Measurements from ENCODE around the gene CDAN1.
A peak's percentile ranks its signal among the peaks of the same experiment; 100 is the strongest.
"Not testable (repeated sequence)": the region's sequence is repeated elsewhere in the genome, so short reads cannot be mapped to it uniquely, and the experiment has no call there.

CDAN1 gene

DNA sequence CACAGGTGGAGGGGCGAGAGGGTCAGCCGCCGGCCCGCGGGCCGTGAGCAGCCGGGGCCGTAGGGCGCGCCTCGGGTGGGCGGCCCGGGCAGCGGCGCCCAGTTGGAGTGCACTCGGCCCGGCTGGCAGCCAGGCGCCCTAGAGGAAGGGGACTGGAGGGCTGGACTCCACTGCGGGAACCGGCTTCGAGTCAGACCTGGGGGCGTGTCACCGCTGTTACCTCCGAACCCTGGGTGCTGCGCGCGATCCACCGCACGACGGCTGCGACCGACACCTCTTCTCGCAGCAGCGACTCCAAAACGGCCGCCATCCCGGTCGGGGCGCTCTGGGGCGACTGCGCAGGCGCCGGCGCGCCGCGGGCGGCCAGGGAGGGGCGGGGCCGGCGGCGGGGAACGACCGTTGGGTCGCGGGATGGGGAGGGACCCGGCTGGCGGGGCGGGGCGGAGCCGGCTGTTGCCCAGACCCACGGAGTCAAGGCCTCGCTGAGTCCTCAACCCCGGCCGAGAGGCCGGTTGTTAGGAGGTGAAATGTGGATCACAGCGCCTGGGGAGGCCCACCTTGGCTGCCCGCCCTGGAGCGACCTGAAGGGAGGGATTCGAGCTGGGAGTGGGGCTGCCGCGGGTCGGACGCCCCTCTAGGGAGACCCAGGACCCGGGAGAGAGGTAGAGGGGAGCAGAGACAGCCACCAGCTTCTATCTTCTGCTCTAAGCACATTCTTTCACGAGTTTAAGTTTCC lies at the start of gene CDAN1:
TSS of gene CDAN1 (minus strand) at position 336 of the 736 bp plus-strand sequence. CDS start at position 310, 26 bp downstream.
- peak; percentile 58 for DNase-seq (ENCODE audit: low read depth)

DNA sequence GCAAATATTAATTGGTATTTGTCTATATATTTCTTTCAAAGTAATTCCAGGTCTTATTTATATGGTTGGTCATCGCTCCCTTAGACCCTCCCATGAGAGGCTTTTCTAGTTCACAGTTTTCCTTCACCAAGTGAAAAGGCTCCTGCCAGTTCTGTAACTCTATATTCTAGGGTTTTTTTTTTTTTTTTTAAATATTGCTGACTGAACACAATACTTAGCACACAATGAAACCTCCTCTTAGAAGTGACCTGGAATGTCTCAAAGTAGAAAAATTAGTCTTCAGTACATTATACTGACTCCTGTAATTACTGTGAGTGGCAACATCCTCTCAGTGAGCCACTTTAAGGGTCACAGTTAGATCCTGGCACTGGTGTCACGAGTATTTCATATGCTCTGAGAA lies 48.6 kb upstream of the CDAN1 start:
- no peak for DNase-seq (ENCODE audit: low read depth)

DNA sequence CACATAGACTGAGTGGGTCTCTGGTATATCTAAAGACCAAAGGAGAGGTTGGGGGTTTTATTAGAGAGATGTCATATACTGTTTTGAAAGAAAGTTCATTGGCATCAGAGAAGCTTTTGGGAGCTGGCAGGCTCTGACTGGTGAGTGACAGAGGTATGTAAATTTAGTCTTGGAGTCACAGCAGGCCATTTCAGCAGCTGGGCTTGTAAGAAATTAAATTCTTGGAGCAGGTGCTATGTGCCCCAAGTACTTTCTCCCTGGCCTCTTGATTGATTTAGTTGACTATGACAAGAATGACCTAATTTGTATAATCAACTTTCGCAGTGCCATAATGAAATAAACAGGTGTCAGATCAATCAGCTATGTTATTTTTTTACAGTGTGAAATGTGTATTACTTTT lies 47.8 kb upstream of the CDAN1 start:
- no peak for DNase-seq (ENCODE audit: low read depth)

GRCh38 chr15:42782716-42783115 lies 45.8 kb upstream of the CDAN1 start:
- DNase-seq (ENCODE audit: low read depth) = no peak

DNA sequence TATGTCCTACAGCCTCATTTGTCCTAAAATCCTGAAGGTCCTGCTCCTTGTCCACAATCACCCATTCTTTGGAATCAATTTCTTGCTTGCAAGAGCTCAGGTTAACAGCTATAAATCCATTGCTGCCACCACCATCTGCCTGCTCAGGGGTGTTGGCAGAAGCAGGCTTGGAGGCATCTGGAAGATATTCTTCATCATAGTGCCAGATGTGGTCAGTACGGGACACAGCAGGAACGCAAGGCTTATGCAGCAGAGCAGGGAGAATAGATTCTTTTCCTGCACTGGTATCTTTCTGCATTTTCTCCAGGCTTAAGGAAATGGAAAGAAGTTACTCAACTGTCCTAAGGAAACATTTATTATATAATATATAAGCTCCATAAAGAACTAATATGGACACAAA lies 38.5 kb upstream of the CDAN1 start:
- no peak for DNase-seq (ENCODE audit: low read depth)

GRCh38 chr15:42772901-42773300 lies 36.0 kb upstream of the CDAN1 start:
- DNase-seq (ENCODE audit: low read depth) = no peak

- DNase-seq (ENCODE audit: low read depth) = no peak
Observed at GRCh38 chr15:42772144-42772543, 35.2 kb upstream of the CDAN1 start.

DNA sequence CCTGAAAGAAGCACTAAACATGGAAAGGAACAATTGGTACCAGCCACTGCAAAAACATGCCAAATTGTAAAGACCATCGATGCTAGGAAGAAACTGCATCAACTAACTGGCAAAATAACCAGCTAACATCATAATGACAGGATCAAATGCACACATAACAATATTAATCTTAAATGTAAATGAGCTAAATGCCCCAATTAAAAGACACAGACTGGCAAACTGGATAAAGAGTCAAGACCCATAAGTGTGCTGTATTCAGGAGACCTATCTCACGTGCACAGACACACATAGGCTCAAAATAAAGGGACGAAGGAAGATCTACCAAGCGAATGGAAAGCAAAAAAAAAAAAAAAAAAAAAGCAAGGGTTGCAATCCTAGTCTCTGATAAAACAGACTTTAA lies 29.2 kb upstream of the CDAN1 start:
- DNase-seq (ENCODE audit: low read depth) = not testable (repeated sequence)

- DNase-seq (ENCODE audit: low read depth) = not testable (repeated sequence)
Observed at GRCh38 chr15:42764154-42764731, 27.3 kb upstream of the CDAN1 start.

DNA sequence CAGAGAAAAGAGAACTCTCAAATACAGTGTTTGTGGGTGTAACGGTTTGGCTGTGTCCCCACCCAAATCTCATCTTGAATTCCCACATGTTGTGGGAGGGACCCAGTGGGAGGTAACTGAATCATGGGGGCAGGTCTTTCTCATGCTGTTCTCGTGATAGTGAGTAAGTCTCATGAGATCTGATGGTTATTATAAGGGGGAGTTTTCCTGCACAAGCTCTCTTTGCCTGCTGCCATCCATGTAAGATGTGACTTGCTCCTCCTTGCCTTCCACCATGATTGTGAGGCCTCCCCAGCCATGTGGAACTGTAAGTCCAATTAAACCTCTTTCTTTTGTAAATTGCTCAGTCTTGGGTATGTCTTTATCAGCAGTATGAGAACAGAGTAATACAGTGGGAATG lies 24.9 kb upstream of the CDAN1 start:
- DNase-seq (ENCODE audit: low read depth) = not testable (repeated sequence)

- DNase-seq (ENCODE audit: low read depth) = no peak
Observed at GRCh38 chr15:42760759-42761158, 23.8 kb upstream of the CDAN1 start.

GRCh38 chr15:42759093-42759492 lies 22.2 kb upstream of the CDAN1 start:
- no peak for DNase-seq (ENCODE audit: low read depth)

DNA sequence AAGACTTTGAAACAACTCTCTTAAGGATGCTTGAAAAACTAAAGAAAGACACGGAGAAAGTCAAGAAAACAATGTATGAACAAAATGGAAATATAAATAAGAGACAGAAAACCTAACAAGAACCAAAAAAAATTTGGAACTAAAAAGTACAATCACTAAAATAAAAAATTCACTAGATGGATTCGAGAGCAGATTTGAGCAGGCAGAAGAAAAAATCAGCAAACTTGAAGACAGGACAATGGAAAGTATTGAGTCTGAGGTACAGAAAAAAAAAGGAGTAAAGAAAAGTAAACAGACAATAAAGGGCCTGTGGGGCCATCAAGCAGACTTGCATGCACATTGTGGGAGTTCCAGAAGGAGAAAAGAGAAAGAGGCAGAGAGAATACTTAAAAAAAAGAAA lies 13.4 kb upstream of the CDAN1 start:
- DNase-seq (ENCODE audit: low read depth) = no peak

DNA sequence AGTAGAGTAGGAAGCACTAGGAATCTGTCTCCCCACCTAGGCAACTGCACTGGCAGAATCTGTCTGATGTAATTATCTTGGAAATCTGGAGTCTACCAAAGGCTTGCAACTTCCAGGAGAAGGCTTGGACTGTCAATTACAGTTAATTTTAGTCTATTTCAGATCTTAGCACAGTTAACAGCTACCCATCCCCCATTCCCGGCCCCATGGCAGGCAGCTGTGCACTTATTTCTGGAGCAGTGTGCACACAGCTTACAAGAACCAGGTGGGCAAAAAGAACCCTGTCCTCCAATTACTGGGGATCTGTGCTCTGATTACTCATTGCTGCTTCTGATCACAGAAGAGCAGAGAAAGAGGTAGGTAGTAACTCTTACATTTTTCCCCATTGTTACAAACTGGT lies 12.3 kb upstream of the CDAN1 start:
- DNase-seq (ENCODE audit: low read depth) = no peak

GRCh38 chr15:42744195-42744594 lies 7.3 kb upstream of the CDAN1 start:
- DNase-seq (ENCODE audit: low read depth) = no peak

DNA sequence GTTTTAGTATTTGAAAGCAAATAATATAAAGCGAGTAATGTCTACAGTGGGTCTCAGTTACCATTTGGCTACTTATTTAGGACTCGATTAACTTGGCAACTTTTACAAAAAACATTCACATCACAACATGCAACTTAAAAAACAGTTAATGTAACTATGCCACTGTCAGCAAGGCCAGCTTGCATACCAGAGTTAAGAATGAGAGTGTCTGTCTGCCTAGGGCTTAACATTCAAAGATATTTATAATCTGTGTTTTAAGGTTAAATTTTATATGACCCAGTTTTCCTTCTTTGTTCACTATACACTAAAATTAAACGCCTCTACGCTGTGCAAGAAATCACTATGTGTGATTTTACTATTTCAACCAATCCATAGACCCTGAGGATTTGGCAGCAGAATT lies 5.2 kb upstream of the CDAN1 start:
- no peak for DNase-seq (ENCODE audit: low read depth)

DNA sequence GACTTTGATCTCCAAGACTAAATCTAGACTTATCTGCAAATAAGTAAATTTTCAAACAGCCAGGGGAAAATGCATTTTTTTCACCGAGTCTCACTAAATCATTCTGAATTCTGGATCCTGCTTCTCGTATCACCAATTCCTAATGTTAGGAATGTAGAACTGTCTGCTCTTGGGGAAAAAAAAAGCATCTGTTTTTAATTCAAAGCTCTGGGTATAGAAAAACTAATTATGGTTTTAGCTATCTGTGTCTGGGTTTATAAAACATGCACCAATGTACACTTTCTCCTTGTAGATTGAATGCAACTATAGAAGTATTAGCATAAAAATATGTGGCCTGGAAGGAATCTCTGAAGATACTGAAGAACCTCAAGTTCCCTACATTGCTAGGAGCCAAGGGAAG lies 4.8 kb upstream of the CDAN1 start:
- no peak for DNase-seq (ENCODE audit: low read depth)

- DNase-seq (ENCODE audit: low read depth) = no peak
Observed at GRCh38 chr15:42737529-42738328, 801 bp upstream of the CDAN1 start.

- no peak for DNase-seq (ENCODE audit: low read depth)
Observed at GRCh38 chr15:42736178-42736792, 643 bp downstream of the CDAN1 start.

- DNase-seq (ENCODE audit: low read depth) = no peak
Observed at GRCh38 chr15:42735382-42736165, 1.4 kb downstream of the CDAN1 start.

DNA sequence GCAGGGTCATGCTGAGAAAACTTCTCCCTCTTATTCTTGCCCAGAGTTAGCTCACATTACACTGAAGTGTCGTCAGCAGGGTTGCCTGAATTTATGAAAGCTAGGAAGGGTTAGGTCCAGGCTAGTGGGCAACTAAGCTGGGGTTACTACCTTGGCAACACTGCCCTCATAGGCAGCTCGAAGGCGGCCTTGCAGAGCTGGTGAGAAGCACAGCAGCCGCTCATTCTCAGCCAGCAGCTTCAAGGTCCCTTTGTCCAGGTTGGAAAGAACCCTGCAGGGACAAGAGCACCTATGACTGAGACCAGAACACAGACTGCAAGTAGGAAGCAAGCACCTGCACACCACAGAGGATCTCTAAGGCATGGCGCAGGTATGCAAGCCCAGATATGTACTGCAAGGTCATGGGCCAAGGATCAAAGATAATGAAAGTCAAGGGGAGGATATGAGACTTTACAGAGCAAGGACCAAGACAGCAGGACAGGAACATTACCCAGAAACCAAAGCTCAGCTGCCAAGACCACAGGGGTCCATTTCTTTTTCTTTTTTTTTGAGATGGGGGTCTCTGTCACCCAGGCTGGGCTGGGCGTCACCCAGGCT lies 2.8 kb downstream of the CDAN1 start:
- DNase-seq (ENCODE audit: low read depth) = no peak

Measured in CMK (cell line).